HG03342 (cell line): ENCODE measurements around the gene NTRK2.

ENCODE experiments used
- ATAC-seq: cut with Tn5 transposase; IDR thresholded peaks from one replicate; pipeline ENCODE4 v1.9.1; 2021; ENCODE audit warnings: mild to moderate bottlenecking, moderate library complexity; ENCODE audit not compliant: unreplicated experiment

The NTRK2 gene

GRCh38 chr9:84812847-84813246 lies 143.3 kb downstream of the NTRK2 start:
- no peak for ATAC-seq

GRCh38 chr9:84815554-84815953 lies 146.0 kb downstream of the NTRK2 start:
- ATAC-seq = no peak

GRCh38 chr9:84817038-84817437 lies 147.5 kb downstream of the NTRK2 start:
- ATAC-seq = no peak

GRCh38 chr9:84818791-84819190 lies 149.3 kb downstream of the NTRK2 start:
- no peak for ATAC-seq

GRCh38 chr9:84819491-84819991 lies 150.0 kb downstream of the NTRK2 start:
- ATAC-seq = no peak

GRCh38 chr9:84821431-84821830 lies 151.9 kb downstream of the NTRK2 start:
- no peak for ATAC-seq

GRCh38 chr9:84822589-84823233 lies 153.2 kb downstream of the NTRK2 start:
- ATAC-seq = peak; percentile 67

- ATAC-seq = peak; percentile 69
Measured at GRCh38 chr9:84823421-84824271, 154.1 kb downstream of the NTRK2 start.

GRCh38 chr9:84827216-84827765 lies 157.8 kb downstream of the NTRK2 start:
- ATAC-seq = no peak

- no peak for ATAC-seq
Measured at GRCh38 chr9:84828046-84828445, 158.5 kb downstream of the NTRK2 start.

GRCh38 chr9:84829471-84829870 lies 159.9 kb downstream of the NTRK2 start:
- no peak for ATAC-seq

GRCh38 chr9:84829997-84830696 lies 160.6 kb downstream of the NTRK2 start:
- ATAC-seq = no peak

GRCh38 chr9:84831377-84831776 lies 161.8 kb downstream of the NTRK2 start:
- ATAC-seq = no peak

GRCh38 chr9:84832453-84832852 lies 162.9 kb downstream of the NTRK2 start:
- no peak for ATAC-seq

GRCh38 chr9:84834426-84834825 lies 164.9 kb downstream of the NTRK2 start:
- ATAC-seq = no peak

GRCh38 chr9:84835745-84836144 lies 166.2 kb downstream of the NTRK2 start:
- no peak for ATAC-seq

GRCh38 chr9:84838879-84839278 lies 169.3 kb downstream of the NTRK2 start:
- no peak for ATAC-seq

- ATAC-seq = no peak
Measured at GRCh38 chr9:84839541-84839940, 170.0 kb downstream of the NTRK2 start.

GRCh38 chr9:84841931-84842330 lies 172.4 kb downstream of the NTRK2 start:
- ATAC-seq = no peak

GRCh38 chr9:84843175-84843824 lies 173.8 kb downstream of the NTRK2 start:
- ATAC-seq = no peak
